Astrocyte (in vitro differentiated cells and primary cell): ENCODE results near the gene CDC37.
A peak's percentile ranks its signal among the peaks of the same experiment; 100 is the strongest.

ENCODE experiments used
- CTCF ChIP-seq: IDR thresholded peaks from 2 replicates; pipeline ENCODE4 v1.5.1; 2011; ENCODE audit warnings: low read depth, mild to moderate bottlenecking, inconsistent platforms, low read length, moderate library complexity; ENCODE audit not compliant: insufficient read depth
- EZH2 ChIP-seq: IDR thresholded peaks from 2 replicates; pipeline ENCODE4 v1.6.1; 2012; ENCODE audit warnings: mild to moderate bottlenecking, low read length, inconsistent platforms; ENCODE audit not compliant: insufficient read depth

- peak; percentile 69 for TF ChIP-seq CTCF
- TF ChIP-seq EZH2, result no peak
Observed at GRCh38 chr19:10390652-10391286, 12.6 kb downstream of the CDC37 start.
